Esophagus mucosa (tissue), 1 donor: ENCODE data around the gene BTBD16. TPM values are rescaled to one million over a fixed set of nuclear protein-coding genes. Genes with fewer than 3 reads are reported as not detected.

Source experiments
- ATAC-seq: fragments of 200-7000 bp; cut with Tn5 transposase; one replicate; pipeline ENCODE4 v1.9.1; 2020
- total RNA-seq: library from RNA; stranded (reverse); gene quantifications from one replicate; pipeline ENCODE4 v1.2.4, GENCODE V29; 2023
- donor health status: DM: yes; HTN: yes; CAD: no.

Gene BTBD16
- total RNA-seq, 1 donor from 2014 or later: 0.16 TPM

DNA sequence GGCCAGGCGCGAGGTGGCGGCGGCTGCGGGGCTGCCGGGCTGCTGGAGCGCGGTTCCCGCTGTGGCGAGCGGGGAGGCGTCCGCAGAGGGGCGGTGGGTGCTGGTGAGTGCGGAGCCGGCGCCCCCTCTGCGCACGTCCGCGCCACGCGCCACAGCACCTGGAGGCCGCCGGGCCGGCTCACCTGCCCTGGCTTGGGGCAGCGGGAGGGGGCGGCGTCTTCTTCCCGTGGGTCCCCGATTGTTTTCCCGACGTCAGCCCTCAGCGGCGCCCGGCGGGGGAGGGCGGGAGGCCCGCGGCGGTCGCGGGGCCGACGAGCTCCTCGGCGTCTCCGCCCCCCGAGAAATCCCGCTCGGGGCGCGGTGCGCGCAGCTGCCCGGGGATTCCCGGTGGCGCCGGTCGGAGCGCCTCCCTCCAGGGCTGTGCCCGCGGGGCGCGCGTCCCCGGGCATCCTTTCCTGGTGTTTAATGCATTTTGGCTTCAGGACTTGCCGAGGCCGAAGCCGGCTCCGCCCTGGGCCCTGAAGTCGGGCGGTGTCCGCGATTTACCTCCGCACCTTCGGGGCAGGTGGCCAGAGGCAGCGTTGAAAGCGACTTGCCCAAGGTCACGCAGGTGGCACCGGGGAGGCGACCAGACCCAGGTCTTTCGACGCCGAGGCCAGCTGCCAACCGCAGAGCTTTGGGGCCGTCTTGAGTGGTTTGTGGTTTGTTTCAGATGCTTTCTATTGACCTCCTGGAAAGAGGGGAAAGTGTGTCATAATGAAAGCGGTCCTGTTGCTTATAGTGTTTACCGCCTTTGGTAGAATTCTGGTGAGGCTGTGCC, 104.0 kb downstream of the BTBD16 start:
- ATAC-seq: peak; percentile 60

DNA sequence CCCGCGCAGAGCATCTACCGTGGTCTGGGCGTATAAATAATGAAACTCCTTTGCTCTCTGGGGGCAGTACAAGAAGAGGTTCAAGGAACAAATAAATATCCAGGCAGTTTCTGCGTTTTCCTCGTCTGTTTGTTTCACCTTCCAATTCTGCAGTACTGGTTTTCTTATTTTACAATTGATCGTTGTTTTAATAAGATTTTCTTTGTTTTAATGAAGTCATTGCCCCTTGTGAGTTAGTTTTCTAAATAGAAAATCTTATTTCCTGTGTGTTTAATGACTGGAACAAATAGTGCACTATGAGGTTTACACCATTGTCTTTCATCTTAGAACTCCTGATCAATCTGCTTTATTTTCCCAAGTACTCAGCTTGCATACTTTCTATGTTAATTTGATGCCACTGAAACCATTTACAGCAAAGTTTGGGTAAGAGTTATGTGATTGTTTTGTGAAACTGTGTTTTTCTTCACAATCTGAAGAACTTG, 104.6 kb downstream of the BTBD16 start:
- no peak for ATAC-seq

DNA sequence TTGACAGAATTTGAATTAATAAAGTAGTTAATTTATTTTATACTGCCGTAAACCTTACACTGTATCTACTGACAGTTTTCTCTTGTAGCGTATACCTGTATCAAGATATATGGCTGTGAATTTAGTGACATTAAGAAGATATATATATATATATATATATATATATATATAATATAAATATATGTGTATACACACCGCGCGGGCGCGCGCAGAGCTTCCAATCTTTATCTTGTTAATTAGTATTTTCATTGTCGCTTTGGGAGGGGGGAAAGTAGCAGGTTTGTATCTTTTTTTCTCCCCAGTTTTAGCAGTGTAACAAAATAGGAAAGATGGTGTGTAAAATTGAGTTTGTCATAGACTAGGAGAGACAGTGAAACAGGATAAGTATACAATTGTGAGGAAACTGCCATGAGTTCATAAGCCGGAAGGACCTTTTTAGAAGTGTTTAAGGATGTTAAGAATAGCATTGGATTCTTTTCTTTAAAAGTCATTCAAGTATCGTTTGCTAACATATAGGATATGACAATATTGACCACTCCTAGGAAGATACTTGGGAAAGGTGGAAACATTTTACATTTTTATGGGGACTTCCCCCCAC, 105.4 kb downstream of the BTBD16 start:
- no peak for ATAC-seq

DNA sequence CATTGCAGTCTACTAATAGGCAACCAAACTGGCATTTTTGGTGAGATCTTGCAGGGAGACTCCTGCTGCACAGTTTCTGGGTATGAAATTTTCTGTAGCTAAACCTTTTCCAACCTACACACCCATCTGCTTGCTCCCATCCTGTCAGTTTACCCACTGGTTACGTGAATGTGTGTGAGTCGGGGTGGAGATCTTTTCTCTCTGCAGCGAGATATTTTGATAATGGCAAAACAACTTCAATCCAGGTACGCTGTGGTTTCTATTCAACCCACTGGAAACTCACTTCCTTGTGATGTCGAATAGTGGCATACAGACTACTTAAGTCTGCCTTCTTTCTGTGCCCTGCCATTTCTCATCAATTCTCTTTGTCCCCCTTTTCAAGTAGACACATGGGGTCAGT, 107.9 kb downstream of the BTBD16 start:
- ATAC-seq: no peak

DNA sequence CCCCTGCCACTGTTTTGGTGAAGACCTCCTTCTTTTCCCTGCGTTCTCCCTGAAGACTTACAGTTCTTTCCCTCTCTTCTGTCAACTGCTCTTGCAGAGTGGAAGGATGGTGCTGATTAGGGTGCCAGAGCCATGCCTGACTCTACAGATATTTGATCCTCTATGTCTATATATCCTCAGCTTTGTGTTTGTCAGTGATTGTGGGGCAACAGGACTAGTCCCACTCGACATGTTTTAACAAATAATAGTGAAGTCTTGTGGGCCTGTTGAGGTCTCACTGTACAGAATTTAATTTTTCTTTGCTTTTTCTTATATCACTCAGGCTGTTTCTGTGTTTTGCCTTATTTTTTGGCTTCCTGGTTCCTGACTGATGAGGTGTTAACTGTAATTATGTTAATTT, 108.4 kb downstream of the BTBD16 start:
- ATAC-seq: no peak

DNA sequence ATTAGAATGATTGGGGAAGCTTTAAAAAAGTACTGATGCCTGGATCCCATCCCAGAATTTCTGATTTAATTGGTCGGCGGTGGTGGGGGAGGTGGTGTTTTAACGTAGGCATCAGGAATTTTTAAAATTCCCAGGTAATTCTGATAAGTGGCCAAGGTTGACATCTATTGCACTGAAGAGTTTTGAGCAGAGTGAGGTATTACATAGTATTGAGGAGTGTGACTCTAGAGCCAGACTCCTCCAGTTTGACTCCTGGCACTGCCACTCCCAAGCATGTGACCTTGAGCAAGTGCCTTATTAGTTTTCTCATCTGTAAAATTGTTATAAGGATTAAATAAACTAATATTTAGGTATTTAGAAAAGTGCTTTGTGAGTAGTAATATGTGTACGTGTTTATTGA, 109.6 kb downstream of the BTBD16 start:
- ATAC-seq: no peak

DNA sequence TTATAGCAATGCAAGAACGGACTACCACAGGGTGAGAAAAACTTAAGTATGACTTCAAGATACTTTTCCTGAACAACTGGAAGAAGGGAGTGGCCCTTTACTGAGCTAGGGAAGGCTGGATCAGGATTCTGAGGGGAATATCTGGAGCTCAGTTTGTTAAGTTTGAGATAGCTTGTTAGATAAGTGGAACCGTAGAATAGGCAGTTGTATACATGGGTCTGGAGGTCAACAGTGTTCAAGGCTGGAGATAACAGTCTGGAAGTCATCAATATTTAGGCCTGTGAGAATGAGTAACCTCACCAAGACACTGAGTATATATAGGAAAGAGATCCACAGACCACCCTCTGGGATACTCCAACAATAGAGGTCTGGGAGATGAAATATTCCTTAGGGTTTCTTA, 110.6 kb downstream of the BTBD16 start:
- no peak for ATAC-seq

DNA sequence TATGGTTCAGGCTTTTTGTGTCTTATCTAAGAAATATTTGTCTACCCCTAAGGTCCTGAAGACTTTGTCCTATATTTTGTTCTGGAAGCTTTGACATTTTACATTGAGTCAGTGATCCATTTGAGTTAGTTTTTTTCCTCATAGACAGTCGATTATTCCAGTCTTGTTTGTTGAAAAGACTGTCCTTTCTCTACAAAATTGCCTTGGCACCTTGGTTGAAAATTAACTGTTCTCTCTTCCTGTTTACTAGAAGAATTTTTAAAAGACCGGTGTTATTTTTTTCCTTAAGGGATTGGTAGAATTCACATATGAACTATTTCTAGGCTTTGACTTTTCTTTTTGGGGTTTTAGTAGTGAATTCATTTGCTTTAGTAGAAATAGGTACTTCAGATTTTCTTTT, 115.4 kb downstream of the BTBD16 start:
- no peak for ATAC-seq

DNA sequence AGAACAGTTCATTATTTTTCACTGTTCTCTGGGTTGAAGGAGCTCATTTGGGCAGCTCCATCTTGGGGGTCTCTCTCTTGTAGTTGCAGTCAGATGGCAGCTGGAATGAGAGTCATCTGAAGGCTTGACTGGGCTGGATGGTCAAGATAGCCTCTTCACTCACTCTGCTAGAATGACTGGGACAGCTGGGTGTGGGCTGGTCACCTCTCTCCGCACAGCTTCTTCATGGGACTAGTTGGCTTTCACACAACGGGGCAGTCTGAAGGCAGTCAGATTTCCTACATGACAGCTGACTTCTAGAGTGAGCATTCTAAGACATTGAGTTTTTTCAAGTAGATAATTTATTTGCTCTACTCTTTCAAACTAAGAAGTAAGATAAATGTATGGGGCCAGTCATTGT, 116.5 kb downstream of the BTBD16 start:
- no peak for ATAC-seq

Other genes with a start within 250 kb of the BTBD16 start
- 39.5 TPM for gene PLEKHA1, start 103.4 kb downstream of the BTBD16 start, total RNA-seq
- not detected for gene ARMS2, start 183.4 kb downstream of the BTBD16 start, total RNA-seq
- 15.3 TPM for gene HTRA1, start 190.3 kb downstream of the BTBD16 start, total RNA-seq